CD4-positive, alpha-beta T cell treated with Interleukin-15 for 4 hours (primary cell): Measurements from ENCODE around the gene CXCL9.
"Not testable (repeated sequence)": the region's sequence is repeated elsewhere in the genome, so short reads cannot be mapped to it uniquely, and the experiment has no call there.

Source experiments
- DNase-seq: peaks from one replicate; pipeline ENCODE4 v3.0.0-alpha.2; 2020; ENCODE audit warnings: low spot score

CXCL9 gene

GRCh38 chr4:75954811-75955210, 52.5 kb downstream of the CXCL9 start:
- not testable (repeated sequence) for DNase-seq

DNA sequence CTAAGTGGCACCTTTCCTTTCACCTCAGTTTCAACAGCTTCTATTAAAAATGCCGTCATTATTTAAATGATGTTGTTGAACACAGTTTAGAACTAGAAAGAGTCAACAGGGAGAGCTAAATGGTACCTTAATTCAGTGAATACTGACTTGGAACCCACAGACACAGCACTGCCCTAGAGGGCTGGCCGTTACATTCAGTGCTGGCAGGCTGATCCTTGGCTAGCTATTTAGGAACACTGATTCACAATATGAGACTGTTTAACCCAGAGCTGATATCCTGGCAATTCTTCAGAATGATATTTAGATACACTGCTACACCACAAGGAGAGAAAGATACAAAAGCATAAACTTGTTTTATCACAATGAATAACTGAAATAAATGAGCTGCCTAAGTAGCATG, 53.8 kb downstream of the CXCL9 start:
- DNase-seq: no peak
